GM12878 (cell line): ENCODE measurements around the gene NCF4. TPM values are rescaled to one million over a fixed set of nuclear protein-coding genes. Genes with fewer than 3 reads are reported as not detected.

Source experiments
- ATAC-seq: fragments of 200-7000 bp; cut with Tn5 transposase; 3 replicates; pipeline ENCODE4 v1.9.1; 2020; ENCODE audit warnings: mild to moderate bottlenecking, moderate library complexity
- BruUV-seq: library from RNA; stranded (reverse); fragments of 400-500 nt; replicated peaks from 2 replicates; lab custom pipeline; 2021; lab: Mats Ljungman, UMichigan
- CTCF ChIA-PET: fragments of 300-600 bp; sonication (Branson Sonifier 250); formaldehyde crosslinking; extraction: SDS; loops from one replicate; lab custom pipeline; 2021; ENCODE audit warnings: inconsistent platforms; lab: Yijun Ruan, JAX
- POLR2A ChIA-PET: fragments of 350-600 bp; formaldehyde crosslinking; extraction: SDS; loops from one replicate; lab custom pipeline; 2021; ENCODE audit warnings: inconsistent platforms; lab: Charles Lee
- RAD21 ChIA-PET: fragments of 300-600 bp; sonication (Branson Sonifier 250); formaldehyde crosslinking; loops from one replicate; lab custom pipeline; 2023; ENCODE audit warnings: antibody characterized with exemption; ENCODE audit not compliant: unreplicated experiment; lab: Charles Lee
- SMC1A ChIA-PET: fragments of 300-600 bp; sonication (Branson Sonifier 250); formaldehyde crosslinking; loops from one replicate; lab custom pipeline; 2023; ENCODE audit not compliant: unreplicated experiment, uncharacterized antibody; lab: Charles Lee
- DNase-seq: peaks from one replicate; pipeline ENCODE4 v3.0.0-alpha.2; 2011; ENCODE audit warnings: low read depth, low spot score
- FAIRE-seq: peaks from 3 replicates; lab custom pipeline; 2011; peaks lifted over from hg19 to GRCh38; lab: Jason Lieb, UNC
- H2AFZ ChIP-seq: 2 replicates; pipeline ENCODE4 v1.6.0; 2011; ENCODE audit warnings: low read depth, low read length, control low read depth; ENCODE audit not compliant: control insufficient read depth
- H3K27ac ChIP-seq: 2 replicates; pipeline ENCODE4 v1.5.1; 2011; ENCODE audit warnings: control low read depth; ENCODE audit not compliant: control insufficient read depth, insufficient read depth
- H3K27me3 ChIP-seq, 2 experiments: replicated peaks in 1 of 2; 2 replicates each; pipeline versions ENCODE4 v1.6.0 to v1.6.1; 2011; ENCODE audit warnings: low read length in 1 of 2; ENCODE audit not compliant: control insufficient read depth in 2 of 2, insufficient read depth in 2 of 2
- H3K36me3 ChIP-seq, 2 experiments: 2 replicates each; pipeline ENCODE4 v1.5.1; 2011; ENCODE audit warnings: low read length in 1 of 2; ENCODE audit not compliant: control insufficient read depth in 2 of 2, insufficient read depth in 2 of 2
- H3K4me1 ChIP-seq: 2 replicates; pipeline ENCODE4 v1.6.1; 2011; ENCODE audit warnings: mild to moderate bottlenecking, low read length, moderate library complexity, mixed read lengths; ENCODE audit not compliant: control insufficient read depth, insufficient read depth
- H3K4me2 ChIP-seq: 2 replicates; pipeline ENCODE4 v1.6.0; 2011; ENCODE audit warnings: control low read depth; ENCODE audit not compliant: control insufficient read depth, insufficient read depth
- H3K4me3 ChIP-seq: fragments of 200-600 bp; sonication (generic); 2 replicates; pipeline ENCODE4 v1.5.1; 2016
- H3K79me2 ChIP-seq: 2 replicates; pipeline ENCODE4 v1.6.0; 2011; ENCODE audit warnings: low read length; ENCODE audit not compliant: control insufficient read depth, insufficient read depth
- H3K9ac ChIP-seq: 2 replicates; pipeline ENCODE4 v1.8.0; 2011; ENCODE audit warnings: low read length, control low read depth, mixed read lengths; ENCODE audit not compliant: control insufficient read depth, insufficient read depth
- H3K9me3 ChIP-seq: replicated peaks from 3 replicates; pipeline ENCODE4 v1.5.1; 2011; ENCODE audit warnings: mild to moderate bottlenecking, low read length; ENCODE audit not compliant: control insufficient read depth, insufficient read depth
- H4K20me1 ChIP-seq: 2 replicates; pipeline ENCODE4 v1.6.0; 2011; ENCODE audit not compliant: control insufficient read depth, insufficient read depth
- CBX5 ChIP-seq: sonication (generic); IDR thresholded peaks from 2 replicates; pipeline ENCODE4 v1.6.1; 2016; ENCODE audit warnings: low read depth, moderate library complexity, mild to moderate bottlenecking, inconsistent platforms
- CHD4 ChIP-seq: fragments of 200-600 bp; sonication (generic); IDR thresholded peaks from 2 replicates; pipeline ENCODE4 v1.6.1; 2016; ENCODE audit warnings: mild to moderate bottlenecking
- GABPA ChIP-seq: IDR thresholded peaks from 2 replicates; pipeline ENCODE4 v1.6.1; 2014; ENCODE audit warnings: antibody characterized with exemption, low read depth, mild to moderate bottlenecking, inconsistent platforms
- NR2F1 ChIP-seq: fragments of 450-650 bp; conservative IDR thresholded peaks from 2 replicates; pipeline ENCODE4 v1.6.1; 2017; ENCODE audit warnings: mild to moderate bottlenecking
- SMC3 ChIP-seq: IDR thresholded peaks from 2 replicates; pipeline ENCODE4 v1.6.1; 2011; ENCODE audit warnings: low read length, improper control_type of control experiment, borderline replicate concordance
- SPI1 ChIP-seq: IDR thresholded peaks from 2 replicates; pipeline ENCODE4 v1.6.1; 2011; ENCODE audit warnings: low read depth, mild to moderate bottlenecking, low read length, moderate library complexity, borderline replicate concordance; ENCODE audit not compliant: insufficient read depth
- SREBF2 ChIP-seq: IDR thresholded peaks from 2 replicates; pipeline ENCODE4 v1.6.1; 2012; ENCODE audit warnings: mild to moderate bottlenecking, low read length
- ZBTB4 ChIP-seq: fragments of 450-650 bp; formaldehyde crosslinking; IDR thresholded peaks from 2 replicates; pipeline ENCODE4 v1.4.0; 2022; ENCODE audit warnings: mild to moderate bottlenecking, moderate library complexity
- ZNF384 ChIP-seq: IDR thresholded peaks from 2 replicates; pipeline ENCODE4 v1.6.1; 2012; ENCODE audit warnings: low read depth, mild to moderate bottlenecking, low read length, improper control_type of control experiment, borderline replicate concordance
- ZNF592 ChIP-seq: fragments of 450-650 bp; IDR thresholded peaks from 2 replicates; pipeline ENCODE4 v1.6.1; 2017; ENCODE audit warnings: mild to moderate bottlenecking, moderate library complexity
- WGBS: methylation state at CpG from one replicate; pipeline ENCODE4 v1.1.6; 2016; ENCODE audit warnings: low lambda C conversion rate; ENCODE audit not compliant: insufficient replicate concordance, insufficient coverage; ENCODE audit errors: missing lambda C conversion rate; 5-methylcytosine and 5-hydroxymethylcytosine counted together
- in situ Hi-C: fragments of 300-500 bp; cut with MboI; formaldehyde crosslinking; loops from 9 replicates; pipeline ENCODE4 v1.14.3; 2018; ENCODE audit warnings: mixed read lengths
- intact Hi-C: fragments of 100-400 bp; cut with micrococcal nuclease; formaldehyde crosslinking; loops from one replicate; pipeline ENCODE4 v1.14.2; 2022; ENCODE audit not compliant: unreplicated experiment
- polyA plus RNA-seq, 11 experiments: library from polyadenylated mRNA; depleted of rRNA in 4 of 11; unstranded in 6 of 11; stranded (reverse) in 5 of 11; fragments of >200 nt; fragmentation: Nextera tagmentation in 4 of 11; fragmentation: Illumina TruSeq in 1 of 11; extraction: Ambion mirVana in 4 of 11; extraction: Trizol in 1 of 11; gene quantifications; 1 replicate in 1 of 11; 2 replicates in 10 of 11; pipeline versions ENCODE4 v1.2.1 to v1.2.3, GENCODE V29; 2011 to 2016; ENCODE audit warnings: inconsistent platforms in 2 of 11, missing spikeins in 2 of 11, low read depth in 1 of 11
- total RNA-seq, 4 experiments: library from RNA; depleted of rRNA in 3 of 4; stranded (reverse); fragments of >200 nt in 3 of 4; fragmentation: Illumina TruSeq in 1 of 4; extraction: Trizol in 1 of 4; gene quantifications; 2 replicates each; pipeline versions ENCODE4 v1.2.1 to v1.2.3, GENCODE V29; 2013 to 2021

The NCF4 gene
- total and polyA plus RNA-seq, 10 of the 15 experiments (the other 5 are each of a cell fraction or from before 2014, with no cell fraction given) = 22.9 to 136 (median 72.5) TPM

- no peak for TF ChIP-seq ZBTB4 (CRISPR knock-in tag)
- no peak for TF ChIP-seq SMC3
- no peak for TF ChIP-seq CBX5
- no peak for TF ChIP-seq SREBF2
- no peak for TF ChIP-seq SPI1
- no peak for TF ChIP-seq GABPA
- TF ChIP-seq NR2F1 = no peak
- TF ChIP-seq ZNF384 = no peak
- TF ChIP-seq CHD4 = no peak
Observed at GRCh38 chr22:36867695-36868094, 6.9 kb downstream of the NCF4 start (continued).

DNA sequence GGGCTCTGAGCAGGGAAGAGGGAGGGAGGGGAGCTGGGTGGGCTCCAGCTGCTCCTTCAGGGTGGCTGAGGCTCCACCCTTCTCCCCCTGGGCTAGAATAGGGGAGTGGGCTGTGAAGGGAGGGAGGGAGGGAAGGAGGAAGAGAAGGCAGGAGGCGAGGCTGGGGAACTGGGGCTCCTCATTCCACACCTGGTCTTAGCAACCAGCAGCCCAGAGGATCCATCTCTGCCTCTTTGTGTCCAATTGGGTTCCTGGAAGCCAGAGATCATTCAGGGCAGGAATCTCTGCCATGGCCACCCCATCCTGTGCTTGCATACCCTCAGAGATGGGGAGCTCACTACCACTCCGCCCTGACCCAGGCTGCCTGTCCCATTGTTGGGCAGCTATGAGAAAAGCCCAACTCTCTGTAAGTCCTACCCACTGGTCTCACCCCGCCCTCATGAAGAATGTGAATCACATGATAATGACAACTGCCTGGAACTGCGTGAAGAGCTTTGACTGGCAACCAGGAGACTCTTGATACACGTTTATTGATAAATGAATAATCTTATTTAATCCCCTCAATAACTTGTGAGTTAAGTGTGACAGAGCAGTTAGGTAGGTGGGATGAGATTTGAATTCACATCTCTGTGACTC lies 7.9 kb downstream of the NCF4 start:
- no peak overlapping the region for H3K4me2 ChIP-seq
- RAD21 ChIA-PET = no interaction called here
- intact Hi-C loops = no loop called here
- SMC1A ChIA-PET = interaction anchor here (1.1 kb wide), 1 partner anchor 31 kb away, joined by 3 read pairs; no protein-coding TSS in a partner anchor
- CTCF ChIA-PET = interaction anchor here (1.7 kb wide), 1 partner anchor 78 kb away, joined by 5 read pairs; no protein-coding TSS in a partner anchor
- BruUV-seq = no TSS peak
- POLR2A ChIA-PET = no interaction called here
- H4K20me1 ChIP-seq = no peaks in the 10 kb centered on the region
- no peaks in the 10 kb centered on the region for H3K9me3 ChIP-seq
- no peaks in the 10 kb centered on the region for H3K79me2 ChIP-seq
- WGBS = 86% methylated on average over 5 of the region's 5 CpGs
- H3K27ac ChIP-seq = no peak overlapping the region
- H3K4me3 ChIP-seq = no peak overlapping the region
- H3K4me1 ChIP-seq = peaks cover 14% of the 10 kb centered on the region
- no peak overlapping the region for H3K9ac ChIP-seq
- in situ Hi-C loops = no loop called here
- no peak for FAIRE-seq
- H2AFZ ChIP-seq = no peak overlapping the region
- no peaks in the 10 kb centered on the region for H3K27me3 ChIP-seq
- ATAC-seq = no peak
- peaks cover 12 to 27% of the 10 kb centered on the region in 2 experiments; a peak in 3 of 4 replicates for H3K36me3 ChIP-seq
- no peak for TF ChIP-seq ZNF592
- DNase-seq = no peak
